Stimulated activated CD4-positive, alpha-beta T cell treated with anti-CD3 and anti-CD28 coated beads, Interleukin-2, amount 100 ng/mL, for 4 hours (primary cell): ENCODE data around the gene MAGI2.

Experiments used
- DNase-seq: peaks from one replicate; pipeline ENCODE4 v3.0.0-alpha.2; 2020; ENCODE audit warnings: low read depth

Gene MAGI2

DNA sequence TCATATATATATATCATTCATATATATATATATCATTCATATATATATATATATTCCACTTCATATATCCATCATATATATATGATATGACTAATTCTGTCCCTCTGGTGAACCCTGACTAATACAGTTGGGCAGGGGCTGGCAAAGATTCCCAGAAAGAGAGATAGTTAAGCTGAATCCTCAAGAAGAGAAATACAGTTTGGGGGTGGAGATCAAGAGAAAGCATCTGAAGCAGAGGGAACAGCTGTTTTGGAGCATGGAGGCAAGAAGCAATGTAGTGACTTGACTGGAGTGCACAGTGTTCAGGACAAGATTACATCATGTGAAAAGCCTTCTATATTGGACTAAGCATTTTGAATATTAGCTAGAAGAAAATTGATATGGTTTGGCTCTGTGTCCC, 540.7 kb downstream of the MAGI2 start:
- no peak for DNase-seq

DNA sequence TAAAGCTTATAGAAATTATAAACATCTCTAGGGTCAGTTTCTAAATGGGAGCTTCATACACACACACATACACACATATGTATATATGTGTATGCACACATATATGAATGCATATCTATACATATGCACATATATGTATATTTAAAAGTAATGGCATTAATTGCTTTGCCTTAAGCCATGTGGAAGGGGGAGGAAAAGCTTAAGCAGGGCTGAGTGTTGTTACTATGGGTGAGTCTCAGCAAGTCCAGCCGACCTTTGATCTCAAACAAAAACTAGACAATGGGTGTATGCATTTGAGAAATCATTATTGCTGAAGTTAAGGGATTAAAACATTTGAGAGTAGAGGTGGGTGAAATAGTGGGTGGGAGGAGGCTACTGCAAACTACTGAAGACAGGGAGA, 546.7 kb downstream of the MAGI2 start:
- no peak for DNase-seq

DNA sequence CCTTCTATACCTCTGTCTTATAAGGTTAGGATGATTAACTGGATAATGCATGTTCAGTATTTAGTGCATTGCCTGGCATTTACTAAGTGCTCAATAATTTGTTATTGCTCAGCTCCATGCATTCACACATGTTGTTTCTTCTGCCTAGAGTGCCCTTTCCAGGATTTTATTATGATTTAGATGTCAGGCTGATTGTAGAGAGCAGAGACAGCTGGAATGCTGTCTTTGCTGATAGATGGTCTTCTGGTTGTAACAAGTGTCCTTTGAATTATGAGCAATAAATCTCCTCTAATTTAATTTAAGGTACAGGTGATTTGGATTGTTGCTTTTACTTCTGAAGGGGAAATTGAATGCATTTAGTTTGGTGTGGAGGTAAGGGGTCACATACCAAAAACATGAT, 548.0 kb downstream of the MAGI2 start:
- DNase-seq = no peak

DNA sequence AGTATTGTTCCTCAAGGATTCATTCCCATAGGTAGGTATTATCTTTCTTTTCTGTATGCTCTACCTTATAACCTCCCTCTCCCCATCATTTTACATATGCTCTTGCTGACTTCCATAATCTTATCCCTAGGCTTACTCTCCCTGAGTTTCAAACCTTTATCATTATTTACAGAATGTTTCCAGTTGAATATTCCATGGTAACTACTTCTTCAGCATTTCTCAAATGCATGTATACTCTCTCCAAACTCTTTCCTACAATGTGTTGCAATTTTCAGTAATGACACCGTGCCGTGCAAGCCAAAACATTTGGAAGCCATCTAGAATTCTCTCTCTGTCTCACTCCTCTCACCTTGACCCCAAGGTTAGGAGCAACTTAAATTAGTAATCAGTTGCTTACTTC, 548.5 kb downstream of the MAGI2 start:
- DNase-seq = no peak

DNA sequence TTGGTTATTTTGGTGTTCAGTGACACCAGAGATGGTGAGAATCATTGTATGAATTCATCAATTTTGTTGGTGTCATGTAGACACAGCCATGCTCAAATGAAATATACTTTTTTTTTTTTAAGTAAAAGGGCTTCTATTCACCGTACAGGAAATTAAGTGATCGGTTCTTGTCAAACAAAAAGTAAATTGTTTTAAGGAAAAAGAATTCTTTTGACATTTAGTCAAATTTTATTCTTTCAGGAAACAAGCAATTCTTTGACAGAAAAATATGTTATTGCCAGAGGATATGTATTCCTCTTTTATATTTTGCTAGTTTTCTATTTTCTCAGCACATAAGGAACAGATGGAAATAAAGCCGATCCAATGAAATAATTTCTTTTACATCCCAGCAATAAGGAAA, 551.9 kb downstream of the MAGI2 start:
- DNase-seq = no peak

DNA sequence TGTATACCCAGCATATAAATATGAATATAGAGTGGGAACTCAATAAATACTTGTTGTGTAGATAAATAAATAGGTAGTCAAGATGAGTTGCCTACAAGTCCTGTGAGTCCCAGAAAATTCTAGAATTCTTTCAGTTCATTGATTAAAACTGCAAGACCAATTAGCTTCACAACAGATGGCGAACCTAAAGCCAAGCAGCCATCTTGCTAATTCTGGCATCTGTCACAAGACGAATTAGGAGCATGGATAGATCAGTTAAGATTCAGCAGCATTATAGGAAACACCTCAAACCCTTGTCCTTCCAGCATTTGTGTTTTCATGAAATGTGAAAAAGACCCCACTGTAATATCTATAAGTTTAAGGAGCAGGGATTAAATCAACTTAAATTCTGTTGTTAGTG, 552.7 kb downstream of the MAGI2 start:
- no peak for DNase-seq

DNA sequence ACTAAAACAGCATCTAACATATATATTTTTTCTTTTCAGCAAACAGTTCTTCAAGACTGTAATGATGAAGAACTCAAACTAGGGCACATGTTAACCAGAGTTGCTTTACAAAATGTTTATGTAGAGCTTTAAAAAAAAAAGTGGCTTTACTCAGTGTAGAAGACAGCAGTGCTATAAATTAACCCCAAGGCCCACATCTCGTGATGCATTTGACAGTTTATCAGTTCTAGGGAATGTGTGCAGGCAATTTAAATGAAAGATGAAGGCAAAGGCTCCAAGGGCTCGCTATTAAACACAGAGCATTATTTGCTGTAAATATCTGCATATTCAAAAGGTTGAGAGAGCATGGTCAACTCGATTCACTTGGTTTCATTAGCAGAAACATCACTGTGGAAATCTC, 558.1 kb downstream of the MAGI2 start:
- DNase-seq = no peak

DNA sequence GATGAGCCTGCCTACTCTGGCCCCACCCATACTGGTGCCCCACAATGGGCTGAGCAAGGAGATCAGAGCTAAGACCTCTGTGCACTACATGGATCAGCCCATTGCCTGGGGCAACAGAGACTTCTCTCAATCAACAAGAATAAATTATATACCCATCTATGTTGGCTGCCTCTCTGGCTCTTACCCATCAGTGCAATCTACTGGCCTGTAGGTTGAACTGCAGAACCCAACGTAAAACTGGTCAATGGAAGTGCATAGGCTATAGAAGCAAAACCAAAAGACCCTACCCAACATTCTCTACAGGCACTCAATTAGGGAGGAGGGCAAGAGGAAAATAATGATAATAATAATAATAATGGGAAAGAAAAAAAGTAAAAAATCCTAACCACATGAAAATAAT, 574.3 kb downstream of the MAGI2 start:
- DNase-seq = no peak

DNA sequence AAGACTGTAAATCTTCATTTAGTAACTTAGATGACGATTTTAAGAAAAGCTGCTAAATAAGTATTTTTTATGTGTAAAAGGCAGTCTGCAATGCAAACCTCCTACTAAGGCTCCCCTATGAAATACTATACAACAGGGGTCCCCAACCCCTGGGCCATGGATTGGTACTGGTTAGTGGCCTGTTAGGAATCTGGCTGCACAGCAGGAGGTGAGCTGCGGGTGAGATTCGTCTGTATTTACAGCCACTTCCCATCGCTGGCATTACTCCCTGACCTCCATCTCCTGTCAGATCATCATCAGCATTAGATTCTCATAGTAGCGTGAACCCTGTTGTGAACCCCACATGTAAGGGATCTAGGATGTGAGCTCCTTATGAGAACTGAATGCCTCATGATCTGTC, 580.4 kb downstream of the MAGI2 start:
- DNase-seq = no peak

DNA sequence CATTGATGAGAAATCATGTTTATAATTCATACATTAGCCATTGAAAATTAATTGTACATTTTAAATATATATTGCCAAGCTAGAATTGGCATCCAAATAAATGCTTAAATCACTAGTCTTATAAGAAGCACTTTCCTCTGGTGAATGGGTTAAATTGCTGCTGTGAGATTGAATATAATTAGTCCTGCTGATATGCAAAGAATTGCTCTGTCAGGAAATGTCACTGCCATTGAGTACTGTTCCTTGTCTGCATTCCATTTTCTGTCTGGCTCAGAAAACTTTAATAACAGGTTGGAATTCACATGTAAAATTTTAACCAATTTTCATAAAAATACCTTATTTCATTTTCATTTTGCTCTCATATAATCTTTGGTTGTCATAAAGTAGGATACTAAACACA, 589.1 kb downstream of the MAGI2 start:
- DNase-seq = no peak

DNA sequence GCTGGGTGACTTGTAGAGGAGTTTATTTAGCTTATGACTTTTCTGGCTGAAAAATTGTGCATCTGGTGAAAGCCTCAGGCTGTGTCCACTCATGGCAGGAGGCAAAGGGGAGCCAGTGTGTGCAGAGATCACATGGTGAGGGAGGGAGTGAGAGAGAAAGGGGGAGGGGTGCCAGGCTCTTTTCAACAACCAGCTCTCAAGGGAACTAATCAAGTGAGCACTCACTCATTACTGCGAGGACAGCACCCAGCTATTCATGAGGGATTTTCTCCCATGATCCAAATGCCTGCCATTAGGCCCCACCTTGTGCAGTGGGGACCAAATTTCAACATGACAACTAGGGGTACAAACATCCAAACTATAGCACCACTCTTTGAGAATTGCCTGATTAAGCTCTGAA, 590.2 kb downstream of the MAGI2 start:
- DNase-seq = no peak

DNA sequence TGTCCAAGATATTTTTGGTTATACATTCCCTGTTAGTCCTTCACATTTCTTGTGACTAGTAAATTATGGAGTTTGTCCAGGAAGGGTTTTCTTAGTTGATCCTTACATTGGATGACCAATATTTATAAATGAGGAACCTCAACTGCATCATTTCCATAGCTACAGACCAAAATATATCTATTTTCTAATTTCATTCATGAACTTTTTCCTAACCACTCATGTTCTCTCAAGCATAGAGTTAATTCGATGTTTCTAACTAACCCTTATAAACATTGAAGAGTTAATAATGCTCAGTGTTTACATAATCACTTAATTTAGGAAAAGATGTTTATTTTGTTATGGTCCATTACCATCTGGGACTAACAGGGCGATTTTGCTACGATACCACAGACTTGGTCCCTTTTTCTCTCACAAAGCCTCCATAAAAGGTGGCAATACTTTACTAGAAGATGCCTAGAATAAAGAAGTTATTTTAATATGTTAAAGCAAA, 591.0 kb downstream of the MAGI2 start:
- no peak for DNase-seq

DNA sequence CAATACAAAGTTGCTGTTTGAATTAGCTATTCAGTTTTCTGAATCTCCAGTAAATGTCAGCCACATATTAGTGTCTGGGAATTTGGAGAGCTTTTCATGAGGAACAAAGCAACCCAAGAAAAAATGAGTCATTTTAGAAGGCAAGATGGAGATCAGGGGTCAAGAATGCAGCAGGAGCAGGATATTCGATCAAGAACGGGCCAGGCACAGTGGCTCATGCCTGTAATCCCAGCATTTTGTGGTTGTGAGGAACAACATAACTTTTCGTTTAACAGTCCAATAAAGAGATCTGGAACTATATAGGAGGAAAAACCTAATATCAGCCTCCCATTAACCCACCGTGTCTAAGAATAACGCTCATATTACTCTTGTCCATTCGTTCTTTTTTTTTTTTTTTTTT, 600.5 kb downstream of the MAGI2 start:
- no peak for DNase-seq

DNA sequence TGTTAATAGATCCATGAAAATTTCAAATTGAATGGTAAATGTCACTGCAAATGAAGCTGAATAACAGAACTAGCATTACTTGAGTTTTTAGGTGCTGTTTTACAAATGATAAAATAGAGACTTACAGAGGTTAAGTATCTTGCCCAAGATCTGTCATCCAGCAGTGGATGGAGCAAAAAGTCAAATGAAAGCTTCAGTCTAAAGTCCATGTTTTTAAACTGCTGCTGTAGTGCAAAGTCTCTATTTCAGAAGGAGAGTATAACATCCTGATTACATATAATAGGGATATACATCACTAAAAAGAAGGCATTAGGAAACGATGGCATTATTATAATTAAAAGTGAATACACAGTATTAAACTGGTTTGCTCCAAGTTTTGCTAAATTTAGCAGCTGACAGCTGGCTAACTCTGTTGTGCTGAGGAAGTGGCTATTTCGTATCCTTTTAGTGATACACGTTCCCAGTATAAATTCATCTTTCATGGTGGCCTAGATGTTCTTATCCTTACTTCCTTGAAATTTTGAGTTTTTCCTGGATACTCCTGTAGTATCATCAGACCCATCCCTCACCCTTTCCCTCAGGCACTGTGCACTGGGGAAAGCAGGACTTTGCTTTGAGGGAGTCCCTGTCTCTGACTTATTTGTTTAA, 603.2 kb downstream of the MAGI2 start:
- DNase-seq = no peak

DNA sequence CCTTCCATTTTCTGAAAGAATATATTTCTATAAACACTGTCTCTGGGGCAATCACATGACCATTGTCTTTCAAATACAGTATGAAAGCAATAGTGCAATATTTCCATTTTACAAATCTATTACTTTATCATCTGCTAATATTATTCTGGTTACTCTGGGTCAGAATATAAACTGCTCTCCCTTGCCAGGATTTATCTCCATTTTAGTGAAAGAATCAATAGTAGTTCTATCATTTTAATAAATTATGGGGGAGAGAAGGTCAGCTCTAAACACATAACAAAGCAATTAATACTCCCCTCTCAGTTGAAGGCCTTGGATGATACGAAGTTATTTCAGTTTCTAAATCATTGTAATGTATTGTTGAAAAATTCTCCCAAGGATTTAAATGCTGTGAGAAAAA, 608.3 kb downstream of the MAGI2 start:
- no peak for DNase-seq

DNA sequence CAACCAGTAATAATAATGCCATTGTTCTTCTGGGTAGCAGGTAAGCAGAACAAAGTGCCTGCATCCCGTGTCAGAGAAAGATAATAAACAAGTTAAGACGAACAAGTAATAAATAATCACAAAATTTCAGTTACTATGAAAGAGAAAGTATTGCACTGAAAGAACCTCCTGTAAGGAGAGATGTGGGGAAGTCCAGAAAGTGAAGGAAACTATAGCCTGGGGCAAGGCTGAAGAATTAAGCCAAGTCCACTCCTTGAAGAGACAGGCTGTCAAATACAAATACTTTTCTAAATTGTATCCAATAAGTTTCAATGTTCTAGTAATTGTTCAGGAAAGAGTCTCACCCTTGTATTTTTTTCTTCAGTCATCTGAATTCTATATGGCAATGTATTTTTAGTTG, 611.4 kb downstream of the MAGI2 start:
- no peak for DNase-seq

DNA sequence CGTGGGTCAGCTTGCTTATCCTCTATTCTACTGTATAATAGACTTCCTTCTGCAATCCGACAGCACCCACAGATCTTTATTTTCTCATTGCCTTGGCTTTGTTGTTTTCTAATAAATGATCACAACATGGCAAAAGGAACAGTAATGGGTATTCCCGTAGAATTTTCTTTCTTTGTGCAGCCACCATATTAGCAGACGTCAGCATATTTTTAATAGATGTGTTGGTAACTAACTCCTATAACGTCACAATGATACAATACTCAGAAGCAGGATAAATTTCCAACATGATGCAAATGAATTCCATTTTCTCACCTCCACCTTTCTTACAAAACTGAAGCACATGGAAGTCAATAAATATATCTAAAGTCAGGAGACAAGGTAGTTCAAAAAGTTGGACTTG, 617.6 kb downstream of the MAGI2 start:
- no peak for DNase-seq

DNA sequence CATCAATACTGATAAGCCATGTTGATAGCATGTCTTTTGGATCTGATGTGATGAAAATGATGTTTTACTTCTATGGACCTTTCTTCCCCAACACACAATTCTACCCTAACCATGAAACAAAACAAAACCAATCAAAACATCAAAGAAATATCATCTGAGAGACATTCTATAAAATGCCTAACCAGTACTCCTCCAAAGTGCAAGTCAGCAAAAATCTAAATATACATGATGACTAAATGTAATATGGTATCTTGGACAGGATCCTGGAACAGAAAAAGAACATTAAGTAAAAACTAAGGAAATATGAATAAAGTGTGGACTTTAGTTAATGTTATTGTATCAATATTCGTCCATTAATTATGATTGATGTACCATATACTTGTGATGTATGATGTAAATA, 625.1 kb downstream of the MAGI2 start:
- no peak for DNase-seq

DNA sequence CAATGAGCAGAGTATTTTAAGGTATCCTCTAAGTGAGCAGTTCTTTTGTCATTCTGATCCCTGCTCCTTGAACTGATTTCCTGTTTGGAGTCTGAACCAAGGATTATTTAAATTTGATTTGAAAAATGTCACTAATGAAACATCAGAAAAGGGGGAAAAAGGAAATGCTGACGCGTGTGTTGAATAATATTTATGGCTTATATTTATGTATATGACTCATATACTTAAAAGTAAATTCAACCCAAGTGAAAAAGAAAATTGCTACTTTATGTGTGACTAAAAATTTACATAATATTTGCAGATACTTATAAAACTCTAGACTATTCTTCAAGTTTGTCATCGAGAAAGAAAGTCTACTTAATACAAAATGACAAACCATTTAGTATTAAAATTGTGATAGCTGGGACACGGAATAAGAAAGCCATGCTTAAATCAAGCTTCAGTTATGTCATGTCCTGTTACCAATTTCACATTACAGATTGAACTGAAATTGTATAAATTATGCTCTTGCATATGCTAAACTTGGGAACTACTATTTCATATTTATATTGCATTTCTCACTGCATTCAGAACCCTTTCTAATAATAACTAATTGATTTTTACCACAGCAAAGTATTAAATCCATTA, 649.9 kb downstream of the MAGI2 start:
- DNase-seq = no peak

DNA sequence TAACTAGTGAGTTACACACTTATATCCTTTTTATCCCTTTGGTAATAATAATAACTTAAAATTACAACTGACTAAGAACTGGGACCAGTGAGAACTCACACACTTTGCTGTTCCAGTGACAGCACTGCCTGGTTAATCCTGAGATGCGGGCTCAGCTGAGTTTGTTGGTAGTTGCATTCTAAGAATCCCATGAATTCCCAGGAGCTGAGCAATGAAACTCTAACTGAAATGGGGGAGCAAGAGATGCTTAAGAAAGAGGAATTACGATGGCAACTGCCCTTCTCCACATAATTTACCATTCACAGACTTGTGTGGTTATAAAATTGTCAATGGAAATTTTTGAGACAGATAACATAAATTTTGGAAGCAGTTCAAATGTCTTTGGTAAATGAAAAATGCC, 659.4 kb downstream of the MAGI2 start:
- no peak for DNase-seq

DNA sequence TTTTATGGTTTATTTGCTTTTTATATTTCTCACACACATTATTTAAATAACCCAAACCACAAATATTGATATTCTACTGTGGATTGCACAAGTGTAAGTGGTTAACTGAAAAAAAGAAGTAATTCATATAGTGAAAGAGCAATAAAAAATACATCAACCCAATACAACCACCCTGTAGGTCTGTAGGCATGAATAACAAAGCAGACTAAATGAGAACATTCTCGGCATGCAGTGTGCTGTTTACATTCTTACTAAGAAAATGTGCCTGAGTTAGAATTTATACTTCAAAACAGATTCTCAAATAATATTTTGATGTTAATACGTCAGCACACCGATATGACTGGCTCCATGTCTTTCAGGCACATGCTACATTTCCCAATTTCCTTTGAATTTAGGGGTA, 660.8 kb downstream of the MAGI2 start:
- no peak for DNase-seq

DNA sequence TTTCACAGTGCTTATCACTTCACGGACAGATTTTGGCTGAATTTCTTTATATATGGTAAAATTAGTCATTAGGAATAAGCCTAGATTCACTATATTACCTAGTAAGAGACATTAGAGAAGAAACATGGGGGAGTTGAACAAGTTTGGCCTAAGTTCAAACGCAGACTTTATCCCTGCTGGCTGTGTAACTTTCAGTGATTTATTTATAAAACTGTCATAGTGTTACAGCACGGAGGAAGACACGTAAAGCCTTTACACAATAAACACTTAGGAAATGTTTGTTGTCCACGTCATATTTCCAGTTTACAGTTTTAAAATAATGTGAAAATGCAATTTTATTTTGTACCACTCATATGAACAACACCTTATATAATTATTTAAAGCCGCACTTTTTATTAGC, 661.5 kb downstream of the MAGI2 start:
- DNase-seq = no peak

DNA sequence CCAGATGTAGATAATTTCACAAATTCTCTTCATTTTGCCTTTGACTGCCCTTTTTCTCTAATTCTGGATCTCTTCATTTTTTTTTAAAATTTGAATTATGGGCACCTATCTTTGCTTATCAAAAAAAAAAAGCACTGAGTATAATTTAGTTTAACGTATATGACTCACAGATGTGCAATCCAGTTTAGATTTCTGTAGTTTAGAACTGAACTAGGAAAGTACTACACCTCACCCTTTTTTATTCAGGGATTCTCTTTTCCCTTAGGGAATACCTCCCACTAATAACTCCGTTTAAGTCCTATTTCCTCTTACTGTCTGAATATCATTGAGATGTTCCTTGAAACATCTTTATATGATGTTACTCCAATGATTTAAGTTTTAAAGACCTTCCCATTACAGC, 665.0 kb downstream of the MAGI2 start:
- DNase-seq = no peak

DNA sequence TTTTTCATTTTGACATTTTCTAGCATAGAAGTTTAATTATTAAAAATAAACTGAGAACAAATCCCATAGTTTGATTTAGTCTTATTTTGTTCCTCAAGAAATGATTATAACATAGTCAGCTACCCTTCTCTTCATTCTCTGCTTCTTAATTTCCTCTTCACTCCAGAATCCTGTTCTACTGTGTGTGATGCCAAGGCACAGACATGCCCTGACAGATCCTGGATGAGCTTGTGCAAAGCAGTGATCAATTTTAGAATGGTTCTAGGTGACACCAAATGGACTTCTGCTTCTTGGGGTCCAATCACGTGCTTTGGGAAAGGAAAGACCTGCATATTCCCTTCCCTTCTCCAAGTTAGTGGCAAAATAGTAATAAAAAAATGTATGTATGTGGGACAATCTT, 665.6 kb downstream of the MAGI2 start:
- no peak for DNase-seq
